Mononuclear cell (primary cell): ENCODE results near the gene CENPT. TPM values are rescaled to one million over a fixed set of nuclear protein-coding genes. Genes with fewer than 3 reads are reported as not detected.
A peak's percentile ranks its signal among the peaks of the same experiment; 100 is the strongest.
"Not testable (repeated sequence)": the region's sequence is repeated elsewhere in the genome, so short reads cannot be mapped to it uniquely, and the experiment has no call there.

Source experiments
- H3K27me3 ChIP-seq: 2 replicates; pipeline ENCODE4 v1.6.0; 2011; ENCODE audit warnings: low read length, control low read depth; ENCODE audit not compliant: insufficient read depth
- H3K4me1 ChIP-seq: 2 replicates; pipeline ENCODE4 v1.5.1; 2011; ENCODE audit warnings: mild to moderate bottlenecking, low read length, control low read depth; ENCODE audit not compliant: insufficient read depth
- H3K4me3 ChIP-seq: 2 replicates; pipeline ENCODE4 v1.5.1; 2011; ENCODE audit warnings: mild to moderate bottlenecking, low read length, moderate library complexity
- H3K9me3 ChIP-seq: 2 replicates; pipeline ENCODE4 v1.5.1; 2011; ENCODE audit warnings: low read depth, mild to moderate bottlenecking, control low read depth, low read length
- total RNA-seq: library from RNA; depleted of rRNA; stranded (reverse); fragments of >200 nt; gene quantifications from one replicate; pipeline ENCODE4 v1.2.3, GENCODE V29; 2012

CENPT gene
- total RNA-seq, 1 donor: 20.8 TPM

GRCh38 chr16:67864594-67864993 is 17.1 kb upstream of the CENPT start:
- no peaks in the 10 kb centered on the region for H3K9me3 ChIP-seq
- no peaks in the 10 kb centered on the region for H3K27me3 ChIP-seq
- no peaks in the 10 kb centered on the region for H3K4me1 ChIP-seq
- no peak overlapping the region for H3K4me3 ChIP-seq

GRCh38 chr16:67864044-67864443 is 16.6 kb upstream of the CENPT start:
- not testable (repeated sequence) for H3K27me3 ChIP-seq, H3K9me3 ChIP-seq, H3K4me3 ChIP-seq, H3K4me1 ChIP-seq

- no peaks in the 10 kb centered on the region for H3K27me3 ChIP-seq
- no peak overlapping the region for H3K4me3 ChIP-seq
- H3K9me3 ChIP-seq: no peaks in the 10 kb centered on the region
- H3K4me1 ChIP-seq: peaks cover 6% of the 10 kb centered on the region
Observed at GRCh38 chr16:67862623-67863583, 15.4 kb upstream of the CENPT start.

GRCh38 chr16:67861877-67862276 is 14.4 kb upstream of the CENPT start:
- H3K4me3 ChIP-seq: no peak overlapping the region
- H3K9me3 ChIP-seq: no peaks in the 10 kb centered on the region
- peaks cover 16% of the 10 kb centered on the region for H3K4me1 ChIP-seq
- no peaks in the 10 kb centered on the region for H3K27me3 ChIP-seq

- H3K27me3 ChIP-seq: no peaks in the 10 kb centered on the region
- H3K9me3 ChIP-seq: no peaks in the 10 kb centered on the region
- H3K4me3 ChIP-seq: no peak overlapping the region
- H3K4me1 ChIP-seq: peaks cover 17% of the 10 kb centered on the region
Observed at GRCh38 chr16:67860589-67861398, 13.3 kb upstream of the CENPT start.

- Histone ChIP-seq H3K4me1 (peaks cover 17% of the 10 kb centered on the region), H3K27me3 (no peaks in the 10 kb centered on the region), H3K4me3 (no peak overlapping the region), H3K9me3 (no peaks in the 10 kb centered on the region)
Observed at GRCh38 chr16:67858500-67858899, 11.0 kb upstream of the CENPT start.

- Histone ChIP-seq H3K9me3 (no peaks in the 10 kb centered on the region), H3K4me3 (no peak overlapping the region), H3K27me3 (no peaks in the 10 kb centered on the region)
Observed at GRCh38 chr16:67857547-67858233, 10.2 kb upstream of the CENPT start.

GRCh38 chr16:67856927-67857546 is 9.5 kb upstream of the CENPT start:
- Histone ChIP-seq H3K4me1 (peaks cover 17% of the 10 kb centered on the region), H3K27me3 (no peaks in the 10 kb centered on the region), H3K4me3 (no peak overlapping the region), H3K9me3 (no peaks in the 10 kb centered on the region)

More at GRCh38 chr16:67857547-67858233, 10.2 kb upstream of the CENPT start:
- peaks cover 17% of the 10 kb centered on the region for H3K4me1 ChIP-seq

- H3K27me3 ChIP-seq: no peaks in the 10 kb centered on the region
- H3K4me1 ChIP-seq: peaks cover 17% of the 10 kb centered on the region
- no peaks in the 10 kb centered on the region for H3K9me3 ChIP-seq
- no peak overlapping the region for H3K4me3 ChIP-seq
Observed at GRCh38 chr16:67855789-67856188, 8.3 kb upstream of the CENPT start.

GRCh38 chr16:67853670-67854069 is 6.2 kb upstream of the CENPT start:
- Histone ChIP-seq H3K9me3 (no peaks in the 10 kb centered on the region), H3K27me3 (no peaks in the 10 kb centered on the region), H3K4me3 (no peak overlapping the region), H3K4me1 (peaks cover 18% of the 10 kb centered on the region)

- H3K4me3 ChIP-seq: no peak overlapping the region
- H3K4me1 ChIP-seq: peaks cover 49% of the 10 kb centered on the region
- H3K27me3 ChIP-seq: no peaks in the 10 kb centered on the region
- H3K9me3 ChIP-seq: no peaks in the 10 kb centered on the region
Observed at GRCh38 chr16:67848118-67848517, 625 bp upstream of the CENPT start.

- no peaks in the 10 kb centered on the region for H3K9me3 ChIP-seq
- peak within 1 kb of the TSS; percentile 69 for H3K4me3 ChIP-seq
- H3K27me3 ChIP-seq: no peaks in the 10 kb centered on the region
- peaks cover 53% of the 10 kb centered on the region for H3K4me1 ChIP-seq
Observed at GRCh38 chr16:67846320-67847063, 1.0 kb downstream of the CENPT start, which contains the start of gene NUTF2. TSS of gene NUTF2 (plus strand) at chr16:67846933. CDS start at chr16:67865131, 18,198 bp downstream.

GRCh38 chr16:67846063-67846319 is 1.5 kb downstream of the CENPT start:
- Histone ChIP-seq H3K27me3 (no peaks in the 10 kb centered on the region), H3K4me3 (peak overlapping the region; percentile 69), H3K9me3 (no peaks in the 10 kb centered on the region), H3K4me1 (peaks cover 57% of the 10 kb centered on the region)
